OCI-LY3 (cell line): ENCODE results near the gene PLK4.
"Not testable (repeated sequence)": the region's sequence is repeated elsewhere in the genome, so short reads cannot be mapped to it uniquely, and the experiment has no call there.

Source experiments
- H2AFZ ChIP-seq: fragments of 200-600, 300-600 bp; shearing (Covaris generic); 2 replicates; pipeline ENCODE4 v1.6.0; 2014; ENCODE audit warnings: antibody characterized with exemption, low read depth, low read length
- H3K27ac ChIP-seq: fragments of 200-600, 300-600 bp; sonication (generic); 2 replicates; pipeline ENCODE4 v1.5.1; 2014; ENCODE audit warnings: mild to moderate bottlenecking, low read length, moderate library complexity, mixed read lengths
- H3K27me3 ChIP-seq: fragments of 200-600, 300-600 bp; sonication (generic); 2 replicates; pipeline ENCODE4 v1.6.1; 2014; ENCODE audit warnings: low read depth, low read length, mixed read lengths
- H3K36me3 ChIP-seq: fragments of 200-600, 300-600 bp; sonication (generic); replicated peaks from 2 replicates; pipeline ENCODE3; 2014; ENCODE audit warnings: low read depth, low read length, mixed read lengths
- H3K4me1 ChIP-seq: fragments of 300-600, 200-600 bp; sonication (generic); 2 replicates; pipeline ENCODE4 v1.6.1; 2014; ENCODE audit warnings: low read length, mixed read lengths
- H3K4me2 ChIP-seq: fragments of 200-600, 300-600 bp; sonication (generic); 2 replicates; pipeline ENCODE4 v1.6.1; 2014; ENCODE audit warnings: low read length, mixed read lengths
- H3K4me3 ChIP-seq: fragments of 300-600, 200-600 bp; sonication (generic); 2 replicates; pipeline ENCODE4 v1.5.1; 2014; ENCODE audit warnings: antibody characterized with exemption, mild to moderate bottlenecking, low read length, moderate library complexity
- H3K79me2 ChIP-seq: fragments of 300-600, 200-600 bp; shearing (Covaris generic); 2 replicates; pipeline ENCODE4 v1.6.1; 2014; ENCODE audit warnings: mild to moderate bottlenecking, low read length, mixed read lengths
- H3K9ac ChIP-seq: fragments of 300-600, 200-600 bp; shearing (Covaris generic); 2 replicates; pipeline ENCODE4 v1.6.0; 2014; ENCODE audit warnings: mild to moderate bottlenecking, low read length, moderate library complexity
- H3K9me3 ChIP-seq: fragments of 200-600, 300-600 bp; shearing (Covaris generic); 2 replicates; pipeline ENCODE4 v1.6.1; 2014; ENCODE audit warnings: low read length, mixed read lengths; ENCODE audit not compliant: insufficient read depth
- H4K20me1 ChIP-seq: fragments of 200-600, 300-600 bp; sonication (generic); 2 replicates; pipeline ENCODE4 v1.6.1; 2016; ENCODE audit warnings: low read length, mixed read lengths; ENCODE audit not compliant: insufficient read depth
- EZH2phosphoT487 ChIP-seq: fragments of 200-600 bp; shearing (Covaris generic); IDR thresholded peaks from 2 replicates; pipeline ENCODE4 v1.6.1; 2018; ENCODE audit warnings: antibody characterized with exemption, mixed run types, low read depth
- TF ChIP-seq, protein P1 (sequence below): fragments of 200-600, 300-600 bp; sonication (generic); IDR thresholded peaks from 2 replicates; pipeline ENCODE4 v1.5.1; 2014; ENCODE audit warnings: antibody characterized with exemption, low read length, low read depth

PLK4 gene

DNA sequence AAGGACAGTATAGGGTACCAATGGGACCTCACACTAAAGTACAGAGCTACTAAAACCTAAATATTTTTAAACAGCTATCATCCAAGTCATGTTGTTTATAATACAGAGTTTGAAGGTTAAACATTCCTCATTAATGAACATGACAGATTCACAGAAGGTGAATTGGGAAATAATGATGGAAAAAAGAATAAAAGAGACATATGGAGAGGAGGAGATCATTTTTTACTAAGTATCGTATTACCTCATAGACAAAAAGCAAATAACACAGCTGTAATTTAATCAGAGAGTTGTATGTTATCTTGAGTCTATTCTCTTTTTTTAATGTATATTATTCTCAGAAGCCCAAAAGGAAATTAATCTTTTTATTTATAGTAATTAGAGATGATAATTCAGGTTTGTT lies 7.9 kb downstream of the PLK4 start:
- TF ChIP-seq, protein P1, sequence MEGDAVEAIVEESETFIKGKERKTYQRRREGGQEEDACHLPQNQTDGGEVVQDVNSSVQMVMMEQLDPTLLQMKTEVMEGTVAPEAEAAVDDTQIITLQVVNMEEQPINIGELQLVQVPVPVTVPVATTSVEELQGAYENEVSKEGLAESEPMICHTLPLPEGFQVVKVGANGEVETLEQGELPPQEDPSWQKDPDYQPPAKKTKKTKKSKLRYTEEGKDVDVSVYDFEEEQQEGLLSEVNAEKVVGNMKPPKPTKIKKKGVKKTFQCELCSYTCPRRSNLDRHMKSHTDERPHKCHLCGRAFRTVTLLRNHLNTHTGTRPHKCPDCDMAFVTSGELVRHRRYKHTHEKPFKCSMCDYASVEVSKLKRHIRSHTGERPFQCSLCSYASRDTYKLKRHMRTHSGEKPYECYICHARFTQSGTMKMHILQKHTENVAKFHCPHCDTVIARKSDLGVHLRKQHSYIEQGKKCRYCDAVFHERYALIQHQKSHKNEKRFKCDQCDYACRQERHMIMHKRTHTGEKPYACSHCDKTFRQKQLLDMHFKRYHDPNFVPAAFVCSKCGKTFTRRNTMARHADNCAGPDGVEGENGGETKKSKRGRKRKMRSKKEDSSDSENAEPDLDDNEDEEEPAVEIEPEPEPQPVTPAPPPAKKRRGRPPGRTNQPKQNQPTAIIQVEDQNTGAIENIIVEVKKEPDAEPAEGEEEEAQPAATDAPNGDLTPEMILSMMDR, result no peak
- TF ChIP-seq EZH2phosphoT487, result no peak
- Histone ChIP-seq H3K79me2 (no peaks in the 10 kb centered on the region), H3K9ac (no peak overlapping the region)

DNA sequence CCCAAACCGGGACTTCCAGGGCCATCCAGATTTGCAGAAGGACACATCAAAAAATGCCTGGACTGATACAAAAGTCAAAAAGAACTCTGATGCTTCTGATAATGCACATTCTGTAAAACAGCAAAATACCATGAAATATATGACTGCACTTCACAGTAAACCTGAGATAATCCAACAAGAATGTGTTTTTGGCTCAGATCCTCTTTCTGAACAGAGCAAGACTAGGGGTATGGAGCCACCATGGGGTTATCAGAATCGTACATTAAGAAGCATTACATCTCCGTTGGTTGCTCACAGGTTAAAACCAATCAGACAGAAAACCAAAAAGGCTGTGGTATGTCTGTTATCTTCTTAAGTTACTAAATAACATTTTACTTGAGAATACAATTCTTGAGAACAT lies 9.2 kb downstream of the PLK4 start:
- Histone ChIP-seq H3K36me3 (peaks cover 65% of the 10 kb centered on the region), H3K4me2 (no peak overlapping the region), H3K4me1 (no peaks in the 10 kb centered on the region), H3K27ac (no peak overlapping the region), H3K9ac (no peak overlapping the region), H2AFZ (no peak overlapping the region), H4K20me1 (no peaks in the 10 kb centered on the region), H3K4me3 (no peak overlapping the region), H3K27me3 (no peaks in the 10 kb centered on the region), H3K9me3 (no peaks in the 10 kb centered on the region), H3K79me2 (no peaks in the 10 kb centered on the region)
- TF ChIP-seq, protein P1, result peak; percentile 22
- TF ChIP-seq EZH2phosphoT487, result no peak

More for the DNA sequence above, 7.9 kb downstream of the PLK4 start:
- Histone ChIP-seq H2AFZ (no peak overlapping the region), H3K27me3 (no peaks in the 10 kb centered on the region), H3K4me1 (no peaks in the 10 kb centered on the region), H3K9me3 (no peaks in the 10 kb centered on the region), H3K27ac (no peak overlapping the region), H3K36me3 (peaks cover 66% of the 10 kb centered on the region), H3K4me3 (no peak overlapping the region), H4K20me1 (no peaks in the 10 kb centered on the region), H3K4me2 (no peak overlapping the region)

DNA sequence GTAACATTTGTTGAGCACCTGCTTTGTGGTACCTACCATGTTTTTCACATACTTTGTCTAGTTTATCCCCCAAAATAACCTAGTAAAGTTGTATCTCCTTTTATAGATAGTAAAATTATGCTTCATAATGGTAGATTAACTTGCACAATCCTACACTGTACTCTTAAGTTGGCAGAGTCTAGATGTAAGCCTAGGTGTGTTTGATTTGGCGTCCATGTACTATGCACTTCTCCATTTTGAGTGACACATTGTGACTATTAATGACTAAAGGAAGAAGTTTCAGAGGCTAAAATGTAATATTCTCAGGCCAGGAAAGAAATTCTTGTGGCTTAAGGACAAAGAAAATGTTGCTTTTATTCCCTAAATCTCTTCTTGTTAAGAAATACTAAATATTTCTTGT lies 15.4 kb downstream of the PLK4 start:
- Histone ChIP-seq H3K9ac (no peak overlapping the region), H3K27me3 (no peaks in the 10 kb centered on the region), H3K27ac (no peak overlapping the region), H3K9me3 (no peaks in the 10 kb centered on the region), H3K36me3 (peaks cover 51% of the 10 kb centered on the region), H2AFZ (no peak overlapping the region), H3K4me1 (no peaks in the 10 kb centered on the region), H4K20me1 (no peaks in the 10 kb centered on the region), H3K79me2 (no peaks in the 10 kb centered on the region), H3K4me3 (no peak overlapping the region), H3K4me2 (no peak overlapping the region)
- TF ChIP-seq, protein P1, result no peak
- no peak for TF ChIP-seq EZH2phosphoT487

DNA sequence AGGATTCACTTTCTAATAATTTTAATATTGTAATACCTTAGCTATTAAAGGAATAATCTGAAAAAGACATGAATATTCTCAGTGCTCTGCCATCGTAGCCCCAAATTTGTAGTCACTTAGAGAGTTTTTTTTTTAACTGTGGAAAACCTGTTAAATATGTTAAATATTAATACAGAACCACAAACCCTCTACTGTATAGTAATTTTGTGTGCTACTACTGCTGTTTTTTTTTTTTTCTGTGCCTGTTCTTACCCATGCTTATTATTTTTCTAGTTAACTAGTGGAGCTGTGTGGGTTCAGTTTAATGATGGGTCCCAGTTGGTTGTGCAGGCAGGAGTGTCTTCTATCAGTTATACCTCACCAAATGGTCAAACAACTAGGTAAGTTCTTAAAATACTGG lies 15.8 kb downstream of the PLK4 start:
- peaks cover 49% of the 10 kb centered on the region for H3K36me3 ChIP-seq

DNA sequence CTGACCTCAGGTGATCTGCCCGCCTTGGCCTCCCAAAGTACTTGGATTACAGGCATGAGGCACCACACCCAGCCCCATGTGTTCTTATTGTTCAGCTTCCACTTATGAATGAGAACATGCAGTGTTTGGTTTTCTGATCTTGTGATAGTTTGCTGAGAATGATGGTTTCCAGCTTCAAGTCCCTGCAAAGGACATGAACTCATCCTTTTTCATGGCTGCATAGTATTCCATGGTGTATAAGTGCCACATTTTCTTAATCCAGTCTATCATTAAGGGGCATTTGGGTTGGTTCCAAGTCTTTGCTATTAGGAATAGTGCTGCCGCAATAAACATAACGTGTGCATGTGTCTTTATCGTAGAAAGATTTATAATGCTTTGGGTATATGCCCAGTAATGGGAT lies 19.0 kb downstream of the PLK4 start:
- not testable (repeated sequence) for H3K79me2 ChIP-seq, H3K4me1 ChIP-seq, H2AFZ ChIP-seq, H3K27ac ChIP-seq, H3K4me2 ChIP-seq, H3K4me3 ChIP-seq, H3K9me3 ChIP-seq, H3K9ac ChIP-seq, H3K27me3 ChIP-seq, H4K20me1 ChIP-seq
- peaks cover 29% of the 10 kb centered on the region for H3K36me3 ChIP-seq

More for the DNA sequence above, 15.8 kb downstream of the PLK4 start:
- no peaks in the 10 kb centered on the region for H3K27me3 ChIP-seq
- no peak overlapping the region for H3K9ac ChIP-seq
- no peak overlapping the region for H3K4me3 ChIP-seq
- no peak overlapping the region for H3K4me2 ChIP-seq
- no peaks in the 10 kb centered on the region for H3K79me2 ChIP-seq
- TF ChIP-seq EZH2phosphoT487, result no peak
- TF ChIP-seq, protein P1, result no peak
- H3K9me3 ChIP-seq, result no peaks in the 10 kb centered on the region
- no peaks in the 10 kb centered on the region for H3K4me1 ChIP-seq
- H3K27ac ChIP-seq, result no peak overlapping the region
- no peaks in the 10 kb centered on the region for H4K20me1 ChIP-seq
- no peak overlapping the region for H2AFZ ChIP-seq
